Effector CD4-positive, alpha-beta T cell (primary cell): ENCODE measurements around the gene CNIH4.
A peak's percentile ranks its signal among the peaks of the same experiment; 100 is the strongest.
"Not testable (repeated sequence)": the region's sequence is repeated elsewhere in the genome, so short reads cannot be mapped to it uniquely, and the experiment has no call there.

Experiments used
- DNase-seq: peaks from one replicate; pipeline ENCODE4 v3.0.0-alpha.2; 2020

Gene CNIH4

GRCh38 chr1:224349716-224350115 lies 7.0 kb upstream of the CNIH4 start:
- not testable (repeated sequence) for DNase-seq

GRCh38 chr1:224352436-224353085 lies 4.1 kb upstream of the CNIH4 start:
- not testable (repeated sequence) for DNase-seq

- DNase-seq: no peak
Measured at GRCh38 chr1:224353975-224354925, 2.4 kb upstream of the CNIH4 start.

- no peak for DNase-seq
Measured at GRCh38 chr1:224357626-224358124, 996 bp downstream of the CNIH4 start.

- no peak for DNase-seq
Measured at GRCh38 chr1:224358237-224358636, 1.6 kb downstream of the CNIH4 start.

- no peak for DNase-seq
Measured at GRCh38 chr1:224359207-224359606, 2.5 kb downstream of the CNIH4 start.

- no peak for DNase-seq
Measured at GRCh38 chr1:224368409-224368808, 11.7 kb downstream of the CNIH4 start.

GRCh38 chr1:224373008-224373590 lies 16.4 kb downstream of the CNIH4 start:
- DNase-seq: no peak

- no peak for DNase-seq
Measured at GRCh38 chr1:224375059-224375458, 18.4 kb downstream of the CNIH4 start.

GRCh38 chr1:224377676-224378006 lies 21.0 kb downstream of the CNIH4 start:
- no peak for DNase-seq

- no peak for DNase-seq
Measured at GRCh38 chr1:224378855-224379631, 22.4 kb downstream of the CNIH4 start.

GRCh38 chr1:224380003-224380402 lies 23.3 kb downstream of the CNIH4 start:
- DNase-seq: peak; percentile 23

- DNase-seq: no peak
Measured at GRCh38 chr1:224381880-224382548, 25.3 kb downstream of the CNIH4 start.

- DNase-seq: no peak
Measured at GRCh38 chr1:224383218-224383617, 26.5 kb downstream of the CNIH4 start.

GRCh38 chr1:224387302-224387912 lies 30.7 kb downstream of the CNIH4 start:
- no peak for DNase-seq

- no peak for DNase-seq
Measured at GRCh38 chr1:224387943-224388342, 31.3 kb downstream of the CNIH4 start.

GRCh38 chr1:224390517-224390916 lies 33.8 kb downstream of the CNIH4 start:
- DNase-seq: no peak

GRCh38 chr1:224392411-224393249 lies 36.0 kb downstream of the CNIH4 start:
- no peak for DNase-seq

GRCh38 chr1:224393294-224393693 lies 36.6 kb downstream of the CNIH4 start:
- DNase-seq: no peak

GRCh38 chr1:224399887-224400286 lies 43.2 kb downstream of the CNIH4 start:
- no peak for DNase-seq
